Keratinocyte (primary cell): ENCODE data around the gene PRSS37. TPM values are rescaled to one million over a fixed set of nuclear protein-coding genes. Genes with fewer than 3 reads are reported as not detected.

Source experiments
- DNase-seq: peaks from one replicate; pipeline ENCODE4 v3.0.0-alpha.2; 2011; ENCODE audit warnings: low read depth, missing footprints, low spot score
- FAIRE-seq: peaks from 2 replicates; lab custom pipeline; 2011; peaks lifted over from hg19 to GRCh38; lab: Jason Lieb, UNC
- H2AFZ ChIP-seq: 2 replicates; pipeline ENCODE4 v1.6.0; 2012; ENCODE audit warnings: low read length, control low read depth, inconsistent platforms; ENCODE audit not compliant: control insufficient read depth
- H3K27ac ChIP-seq: 2 replicates; pipeline ENCODE4 v1.5.1; 2011; ENCODE audit warnings: low read length; ENCODE audit not compliant: control insufficient read depth, insufficient read depth
- H3K27me3 ChIP-seq: 3 replicates; pipeline ENCODE4 v1.6.0; 2011; ENCODE audit warnings: low read length; ENCODE audit not compliant: control insufficient read depth, insufficient read depth; ENCODE audit errors: extremely low read depth
- H3K36me3 ChIP-seq, 2 experiments: 2 replicates in 1 of 2; 3 replicates in 1 of 2; pipeline ENCODE4 v1.5.1; 2011; ENCODE audit warnings: low read length in 2 of 2, mild to moderate bottlenecking in 1 of 2; ENCODE audit not compliant: control insufficient read depth in 2 of 2, insufficient read depth in 2 of 2; ENCODE audit errors: extremely low read depth in 1 of 2
- H3K4me1 ChIP-seq: 3 replicates; pipeline ENCODE4 v1.5.1; 2011; ENCODE audit warnings: low read length; ENCODE audit not compliant: control insufficient read depth, insufficient read depth; ENCODE audit errors: extremely low read depth
- H3K4me2 ChIP-seq: 3 replicates; pipeline ENCODE4 v1.6.0; 2011; ENCODE audit warnings: low read depth, low read length; ENCODE audit not compliant: control insufficient read depth, insufficient read depth; ENCODE audit errors: extremely low read depth
- H3K4me3 ChIP-seq, 3 experiments: fragments of 200-600 bp in 1 of 3; sonication (generic) in 1 of 3; 2 replicates in 2 of 3; 3 replicates in 1 of 3; pipeline ENCODE4 v1.5.1; 2011 to 2016; ENCODE audit warnings: low read length in 3 of 3, mild to moderate bottlenecking in 3 of 3, control low read depth in 2 of 3, inconsistent platforms in 1 of 3, low read depth in 1 of 3, mixed read lengths in 1 of 3, mixed run types in 1 of 3, moderate library complexity in 1 of 3; ENCODE audit not compliant: control insufficient read depth in 2 of 3, insufficient read depth in 2 of 3; ENCODE audit errors: extremely low read depth in 1 of 3
- H3K79me2 ChIP-seq: 2 replicates; pipeline ENCODE4 v1.6.0; 2012; ENCODE audit warnings: low read length; ENCODE audit not compliant: control insufficient read depth, insufficient read depth
- H3K9ac ChIP-seq: 3 replicates; pipeline ENCODE4 v1.6.0; 2011; ENCODE audit warnings: low read length; ENCODE audit not compliant: control insufficient read depth, insufficient read depth; ENCODE audit errors: extremely low read depth
- H3K9me1 ChIP-seq: 3 replicates; pipeline ENCODE4 v1.6.0; 2011; ENCODE audit warnings: low read length; ENCODE audit not compliant: control insufficient read depth, insufficient read depth; ENCODE audit errors: extremely low read depth
- H3K9me3 ChIP-seq: 2 replicates; pipeline ENCODE4 v1.5.1; 2012; ENCODE audit warnings: low read depth, low read length; ENCODE audit not compliant: control insufficient read depth
- H4K20me1 ChIP-seq: 3 replicates; pipeline ENCODE4 v1.6.0; 2011; ENCODE audit warnings: low read length; ENCODE audit not compliant: control insufficient read depth, insufficient read depth; ENCODE audit errors: extremely low read depth
- CTCF ChIP-seq, 3 experiments: IDR thresholded peaks in 1 of 3; conservative IDR thresholded peaks in 1 of 3; optimal IDR thresholded peaks in 1 of 3; 2 replicates in 2 of 3; 3 replicates in 1 of 3; pipeline versions ENCODE3 to v1.5.1; 2011; ENCODE audit warnings: low read length in 3 of 3, mild to moderate bottlenecking in 3 of 3, moderate library complexity in 2 of 3, control low read depth in 1 of 3, inconsistent platforms in 1 of 3; ENCODE audit not compliant: insufficient read depth in 2 of 3; ENCODE audit errors: extremely low read depth in 1 of 3
- EZH2 ChIP-seq: IDR thresholded peaks from one replicate; pipeline ENCODE4 v1.6.1; 2012; ENCODE audit warnings: inconsistent platforms, mild to moderate bottlenecking, low read length, moderate library complexity
- dilution Hi-C: fragments of 300-500 bp; cut with MboI; formaldehyde crosslinking; loops from one replicate; pipeline ENCODE4 v1.7.0; 2020; ENCODE audit warnings: low sequenced_read_pairs; ENCODE audit not compliant: extremely low pct_ligation_motif_present
- polyA plus RNA-seq, 5 experiments: library from polyadenylated mRNA; depleted of rRNA in 3 of 5; stranded (reverse) in 3 of 5; stranded (forward) in 1 of 5; unstranded in 1 of 5; fragments of >200 nt; gene quantifications; 1 replicate in 1 of 5; 2 replicates in 3 of 5; 3 replicates in 1 of 5; pipeline versions ENCODE4 v1.2.1 to v1.2.3, GENCODE V29; 2011 to 2012; ENCODE audit warnings: missing spikeins in 2 of 5, low read depth in 1 of 5, low replicate concordance in 1 of 5

The PRSS37 gene
- polyA plus RNA-seq, 1 donor (not counting 4 experiments of a cell fraction or from before 2014, with no cell fraction given), result not detected

- Histone ChIP-seq H3K36me3 (no peaks in the 10 kb centered on the region), H3K79me2 (no peaks in the 10 kb centered on the region), H3K4me2 (no peak overlapping the region), H3K9me3 (no peaks in the 10 kb centered on the region), H3K27ac (no peak overlapping the region), H3K4me1 (no peaks in the 10 kb centered on the region), H3K9me1 (no peaks in the 10 kb centered on the region), H3K4me3 (no peak overlapping the region), H3K9ac (no peak overlapping the region), H2AFZ (no peak overlapping the region), H4K20me1 (no peaks in the 10 kb centered on the region), H3K27me3 (no peaks in the 10 kb centered on the region)
- no peak for DNase-seq
- dilution Hi-C loops, result no loop called here
- TF ChIP-seq CTCF (optimal IDR thresholded peaks at IDR 0.05 in 1 of 3, IDR thresholded peaks at IDR 0.05 in 1 of 3, conservative IDR thresholded peaks at IDR 0.05 in 1 of 3; ENCODE audit: extremely low read depth in 1 of 3, insufficient read depth in 2 of 3, low read length in 3 of 3), result no peak
- no peak for TF ChIP-seq EZH2
- FAIRE-seq, result no peak
Measured at GRCh38 chr7:141847996-141848395, 6.7 kb upstream of the PRSS37 start.

GRCh38 chr7:141844256-141844655 is 3.0 kb upstream of the PRSS37 start:
- dilution Hi-C loops, result no loop called here
- no peak for TF ChIP-seq CTCF (optimal IDR thresholded peaks at IDR 0.05 in 1 of 3, IDR thresholded peaks at IDR 0.05 in 1 of 3, conservative IDR thresholded peaks at IDR 0.05 in 1 of 3; ENCODE audit: extremely low read depth in 1 of 3, insufficient read depth in 2 of 3, low read length in 3 of 3)
- no peak for TF ChIP-seq EZH2

More at GRCh38 chr7:141844256-141844655, 3.0 kb upstream of the PRSS37 start:
- FAIRE-seq, result no peak
- no peaks in the 10 kb centered on the region for H3K79me2 ChIP-seq
- no peak for DNase-seq
- H3K9me1 ChIP-seq, result no peaks in the 10 kb centered on the region
- H3K4me3 ChIP-seq, result no peak overlapping the region
- no peak overlapping the region for H3K27ac ChIP-seq
- no peaks in the 10 kb centered on the region for H4K20me1 ChIP-seq
- H3K4me2 ChIP-seq, result no peak overlapping the region
- H3K36me3 ChIP-seq, result no peaks in the 10 kb centered on the region
- H2AFZ ChIP-seq, result no peak overlapping the region
- H3K9me3 ChIP-seq, result no peaks in the 10 kb centered on the region
- H3K4me1 ChIP-seq, result no peaks in the 10 kb centered on the region
- no peak overlapping the region for H3K9ac ChIP-seq
- no peaks in the 10 kb centered on the region for H3K27me3 ChIP-seq
